Chondrocyte (in vitro differentiated cells): Measurements from ENCODE around the gene UBXN4. TPM values are rescaled to one million over a fixed set of nuclear protein-coding genes. Genes with fewer than 3 reads are reported as not detected.
A peak's percentile ranks its signal among the peaks of the same experiment; 100 is the strongest.
"Not testable (repeated sequence)": the region's sequence is repeated elsewhere in the genome, so short reads cannot be mapped to it uniquely, and the experiment has no call there.

ENCODE experiments used
- DNase-seq: peaks from one replicate; pipeline ENCODE4 v3.0.0; 2021; ENCODE audit warnings: mixed read lengths, low spot score
- H3K27ac Mint-ChIP-seq: one replicate; pipeline ENCODE4 v1.8.0; 2021; ENCODE audit warnings: mild to moderate bottlenecking, moderate library complexity, mixed read lengths; ENCODE audit not compliant: unreplicated experiment
- H3K27me3 Mint-ChIP-seq: 2 replicates; pipeline ENCODE4 v1.8.0; 2021; ENCODE audit warnings: low read depth, mixed read lengths
- H3K36me3 Mint-ChIP-seq: 2 replicates; pipeline ENCODE4 v1.8.0; 2021; ENCODE audit warnings: low read depth, mixed read lengths
- H3K4me1 Mint-ChIP-seq: 2 replicates; pipeline ENCODE4 v1.8.0; 2021; ENCODE audit warnings: low read depth, mild to moderate bottlenecking, mixed read lengths
- H3K4me3 Mint-ChIP-seq: one replicate; pipeline ENCODE4 v1.8.0; 2021; ENCODE audit warnings: mild to moderate bottlenecking, moderate library complexity, mixed read lengths; ENCODE audit not compliant: unreplicated experiment
- H3K9me3 Mint-ChIP-seq: 2 replicates; pipeline ENCODE4 v1.8.0; 2021; ENCODE audit warnings: low read depth, mixed read lengths
- CTCF ChIP-seq: fragments of 200-600 bp; sonication (generic); IDR thresholded peaks from 2 replicates; pipeline ENCODE4 v1.5.0; 2021; ENCODE audit warnings: antibody characterized with exemption, mild to moderate bottlenecking, moderate library complexity
- total RNA-seq: library from RNA; stranded (reverse); gene quantifications from 3 replicates; pipeline ENCODE4 v1.2.1, GENCODE V29; 2021

UBXN4 gene
- total RNA-seq, 1 donor from 2014 or later: 72.5 TPM

DNA sequence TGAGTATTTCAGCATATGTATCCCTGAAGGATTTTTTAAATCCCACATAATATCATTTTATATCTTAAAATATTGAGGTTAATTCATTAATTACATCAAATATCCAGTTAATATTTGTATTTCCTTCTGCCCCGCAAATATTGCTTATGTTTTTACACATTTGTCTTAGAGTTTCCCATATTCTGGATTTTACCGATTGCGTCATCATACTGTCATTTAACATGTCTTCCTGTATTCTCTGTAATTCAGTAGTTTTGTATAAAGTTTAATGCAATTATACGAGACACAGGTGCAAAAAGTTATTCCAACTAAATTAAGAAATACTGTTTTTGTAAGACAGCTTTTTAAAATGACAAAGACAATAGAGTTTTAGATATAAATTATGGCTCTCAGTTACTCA, 33.5 kb upstream of the UBXN4 start:
- Mint-ChIP-seq H3K36me3 (no peaks in the 10 kb centered on the region), H3K4me3 (no peak overlapping the region), H3K27me3 (no peaks in the 10 kb centered on the region), H3K4me1 (no peaks in the 10 kb centered on the region), H3K9me3 (no peaks in the 10 kb centered on the region), H3K27ac (no peak overlapping the region)
- no peak for DNase-seq
- no peak for TF ChIP-seq CTCF

DNA sequence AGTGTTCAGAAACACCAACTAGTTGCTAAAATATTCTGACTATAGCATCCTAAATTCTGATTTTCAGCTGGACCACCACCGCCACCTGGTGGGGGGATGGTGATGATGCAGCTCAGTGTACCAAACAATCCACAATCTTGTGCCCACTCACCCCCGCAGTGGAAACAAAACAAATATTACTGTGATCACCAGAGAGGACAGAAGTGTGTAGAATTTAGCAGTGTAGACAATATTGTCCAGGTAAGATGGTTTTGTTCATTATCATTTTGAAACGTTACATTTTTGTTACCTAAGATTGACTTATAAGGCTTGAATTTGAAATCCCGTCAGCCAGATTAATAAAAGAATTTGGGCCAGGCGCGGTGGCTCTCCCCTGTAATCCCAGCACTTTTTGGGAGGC, 31.7 kb upstream of the UBXN4 start:
- DNase-seq: no peak
- Mint-ChIP-seq H3K27ac (no peak overlapping the region), H3K4me3 (no peak overlapping the region), H3K36me3 (no peaks in the 10 kb centered on the region), H3K27me3 (no peaks in the 10 kb centered on the region), H3K9me3 (no peaks in the 10 kb centered on the region), H3K4me1 (no peaks in the 10 kb centered on the region)
- peak; percentile 98 for TF ChIP-seq CTCF

DNA sequence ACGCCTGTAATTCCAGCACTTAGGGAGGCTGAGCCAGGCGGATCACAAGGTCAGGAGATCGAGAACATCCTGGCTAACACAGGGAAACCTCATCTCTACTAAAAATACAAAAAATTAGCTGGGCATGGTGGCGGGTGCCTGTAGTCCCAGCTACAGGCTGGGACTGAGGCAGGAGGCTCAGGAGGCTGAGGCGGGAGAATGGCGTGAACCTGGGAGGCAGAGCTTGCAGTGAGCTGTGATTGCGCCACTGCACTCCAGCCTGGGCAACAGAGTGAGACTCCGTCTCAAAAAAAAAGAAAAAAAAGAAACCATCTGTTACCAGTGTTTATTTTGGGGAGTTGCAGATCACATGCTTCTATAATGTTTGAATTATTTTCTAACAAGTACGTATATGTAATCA, 26.6 kb upstream of the UBXN4 start:
- not testable (repeated sequence) for H3K4me1 Mint-ChIP-seq, DNase-seq, H3K4me3 Mint-ChIP-seq, H3K27ac Mint-ChIP-seq, H3K27me3 Mint-ChIP-seq, H3K9me3 Mint-ChIP-seq
- peaks cover 15% of the 10 kb centered on the region for H3K36me3 Mint-ChIP-seq

GRCh38 chr2:135728064-135728743, 13.5 kb upstream of the UBXN4 start:
- Mint-ChIP-seq H3K27me3 (no peaks in the 10 kb centered on the region), H3K36me3 (peaks cover 12% of the 10 kb centered on the region), H3K4me3 (no peak overlapping the region), H3K27ac (no peak overlapping the region), H3K4me1 (peaks cover 10% of the 10 kb centered on the region), H3K9me3 (no peaks in the 10 kb centered on the region)
- DNase-seq: no peak
- TF ChIP-seq CTCF: no peak

- H3K27me3 Mint-ChIP-seq: no peaks in the 10 kb centered on the region
- no peak for TF ChIP-seq CTCF
- H3K9me3 Mint-ChIP-seq: no peaks in the 10 kb centered on the region
- H3K4me1 Mint-ChIP-seq: no peaks in the 10 kb centered on the region
- no peak overlapping the region for H3K27ac Mint-ChIP-seq
- no peak for DNase-seq
- H3K4me3 Mint-ChIP-seq: no peak overlapping the region
- peaks cover 2% of the 10 kb centered on the region for H3K36me3 Mint-ChIP-seq
Observed at GRCh38 chr2:135732561-135732960, 9.1 kb upstream of the UBXN4 start.

DNA sequence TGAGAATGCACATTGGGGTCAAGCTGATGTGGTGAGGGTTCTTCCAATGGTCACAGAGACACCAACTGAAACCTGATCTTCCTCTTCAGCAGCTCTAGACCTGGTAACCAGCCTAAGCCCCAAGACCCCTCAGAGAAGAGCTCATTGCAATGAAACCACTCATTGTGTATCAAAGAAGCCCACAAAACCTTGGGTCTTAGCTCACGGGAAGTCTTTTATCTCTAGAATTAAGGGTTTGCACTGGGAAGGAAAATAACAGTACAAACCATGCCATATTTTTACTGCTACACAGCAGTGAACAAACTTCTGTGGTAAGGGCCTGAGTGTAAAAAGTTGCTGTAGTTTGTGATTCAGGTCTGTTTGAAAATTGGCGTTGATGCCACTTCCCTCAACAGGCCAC, 8.6 kb upstream of the UBXN4 start:
- Mint-ChIP-seq H3K4me3 (no peak overlapping the region), H3K36me3 (peaks cover 2% of the 10 kb centered on the region), H3K4me1 (no peaks in the 10 kb centered on the region), H3K27me3 (no peaks in the 10 kb centered on the region), H3K9me3 (no peaks in the 10 kb centered on the region), H3K27ac (no peak overlapping the region)
- no peak for DNase-seq
- TF ChIP-seq CTCF: no peak
